NCI-H1694 treated with DMSO at 0.1 percent for 48 hours (cell line): Measurements from ENCODE around the gene GRWD1.
"Not testable (repeated sequence)": the region's sequence is repeated elsewhere in the genome, so short reads cannot be mapped to it uniquely, and the experiment has no call there.

Experiments
- DNase-seq: peaks from one replicate; lab custom pipeline; 2025; lab: John Stamatoyannopoulos, UW

GRWD1 gene

DNA sequence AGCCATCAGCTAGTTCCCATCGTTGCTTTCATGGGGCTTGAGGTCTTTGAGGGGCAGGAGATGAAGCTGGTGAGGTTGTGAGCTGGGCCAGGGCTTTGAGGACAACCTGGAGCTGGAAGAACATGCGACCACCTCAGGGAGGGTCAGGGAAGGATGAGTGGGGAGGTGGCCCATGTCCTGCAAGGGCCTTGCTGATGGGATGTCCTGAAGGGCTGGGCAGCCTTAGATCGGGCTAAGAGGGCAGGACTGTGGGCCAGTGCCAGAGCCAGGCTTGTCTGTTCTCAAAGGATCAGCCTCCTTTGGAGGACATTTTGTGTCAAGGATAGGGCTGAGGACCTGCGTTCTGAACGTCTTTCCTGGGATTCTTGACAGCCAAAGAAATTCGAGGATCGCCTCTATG is 33.9 kb downstream of the GRWD1 start:
- DNase-seq, result no peak

DNA sequence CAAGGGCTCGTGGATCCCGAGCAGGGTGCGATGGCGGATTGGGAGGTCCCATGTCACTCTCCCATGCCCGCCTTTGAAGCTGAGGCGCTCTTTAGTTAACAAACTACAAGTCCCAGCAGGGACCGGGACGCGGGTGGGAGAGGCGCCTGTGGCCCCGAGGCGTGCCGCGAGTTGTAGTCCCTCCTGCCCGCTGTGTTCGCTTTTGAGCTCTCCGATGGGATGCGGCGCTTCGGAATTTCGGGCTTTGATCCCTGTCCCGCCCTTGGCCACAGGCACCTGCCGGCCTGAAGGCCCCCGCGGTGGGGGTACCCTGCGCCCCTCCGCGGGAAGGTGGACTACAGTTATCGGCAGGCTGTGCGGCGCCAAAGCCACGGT is 34.4 kb downstream of the GRWD1 start:
- no peak for DNase-seq

DNA sequence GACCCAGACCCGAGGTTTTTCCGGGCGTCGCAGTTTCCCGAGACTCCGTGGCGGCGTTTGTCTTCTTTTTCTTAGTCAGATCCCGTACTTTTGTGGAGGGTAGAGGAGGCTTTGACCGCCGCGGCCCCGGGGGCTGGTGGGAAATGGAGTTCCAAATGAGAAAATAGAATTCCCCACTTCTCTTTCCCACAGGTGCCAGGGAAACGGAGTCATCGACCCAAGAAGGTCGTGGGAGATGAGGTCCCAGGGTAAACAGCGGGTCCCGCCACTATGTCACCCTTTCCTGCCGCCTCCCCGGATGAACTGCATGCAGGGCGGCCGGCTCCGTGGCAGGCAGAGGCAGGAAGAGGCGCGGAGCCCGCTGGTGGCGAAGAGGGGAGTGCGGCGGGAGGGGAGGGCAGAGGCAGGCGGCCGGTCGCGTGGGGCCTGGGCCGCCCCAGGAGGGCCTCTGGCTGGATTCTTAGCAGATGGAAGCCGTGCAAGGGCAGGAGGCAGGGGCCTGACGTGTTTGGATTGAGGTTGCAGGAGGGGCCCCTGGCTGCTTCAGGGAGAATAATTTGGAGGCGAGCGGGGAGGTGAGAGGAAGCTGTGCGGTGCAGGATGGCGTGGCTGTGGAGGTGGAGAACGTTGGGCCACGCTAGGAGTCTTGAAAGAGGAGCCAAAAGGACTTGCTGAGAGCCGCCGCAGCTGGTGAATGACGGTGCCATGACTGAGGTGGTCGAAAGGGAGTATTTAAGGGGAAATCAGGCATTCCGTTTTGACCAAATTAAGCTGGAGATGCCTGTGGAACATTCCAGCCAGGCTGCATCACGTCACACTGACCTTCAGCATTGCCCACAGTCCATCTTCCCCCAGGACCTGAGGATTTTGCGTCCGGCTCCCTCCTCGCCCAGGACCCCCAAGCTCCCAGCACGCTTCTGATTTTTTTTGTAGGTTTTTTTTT is 35.0 kb downstream of the GRWD1 start:
- no peak for DNase-seq

DNA sequence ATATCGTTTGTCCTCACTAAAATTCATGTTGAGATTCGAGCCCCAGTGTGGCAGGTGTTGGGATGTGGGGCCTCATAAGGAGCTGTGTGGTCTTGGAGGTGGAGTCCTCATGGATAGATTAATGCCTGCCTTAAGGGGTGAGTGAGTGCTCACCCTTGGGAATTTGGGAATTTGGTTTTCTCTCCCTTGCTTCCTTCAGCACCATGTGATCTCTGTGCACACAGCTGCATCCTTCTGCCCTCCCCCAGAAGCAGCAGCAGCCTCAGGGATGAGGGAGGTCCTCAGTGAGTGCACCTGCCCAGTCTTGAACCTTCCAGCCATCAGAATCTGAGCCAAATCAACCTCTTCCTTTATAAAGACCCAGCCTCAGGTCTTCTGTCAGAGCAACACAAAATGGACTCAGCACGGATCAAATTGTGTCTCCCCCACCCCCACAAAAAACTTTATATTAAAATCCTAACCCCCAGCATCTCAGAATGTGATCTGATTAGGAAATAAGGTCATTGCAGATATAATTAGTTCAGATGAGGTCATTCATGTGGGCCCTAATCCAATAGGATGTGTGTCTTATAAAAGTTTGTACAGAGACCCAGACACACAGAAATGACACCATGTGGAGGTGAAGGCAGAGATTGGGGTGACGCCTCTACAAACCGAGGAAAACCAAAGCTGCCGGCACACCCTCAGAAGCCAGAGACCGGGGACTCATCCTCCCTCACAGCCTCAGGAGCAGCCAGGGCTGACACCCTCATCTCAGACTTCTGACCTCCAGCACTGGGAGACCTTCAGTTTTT is 36.3 kb downstream of the GRWD1 start:
- no peak for DNase-seq

DNA sequence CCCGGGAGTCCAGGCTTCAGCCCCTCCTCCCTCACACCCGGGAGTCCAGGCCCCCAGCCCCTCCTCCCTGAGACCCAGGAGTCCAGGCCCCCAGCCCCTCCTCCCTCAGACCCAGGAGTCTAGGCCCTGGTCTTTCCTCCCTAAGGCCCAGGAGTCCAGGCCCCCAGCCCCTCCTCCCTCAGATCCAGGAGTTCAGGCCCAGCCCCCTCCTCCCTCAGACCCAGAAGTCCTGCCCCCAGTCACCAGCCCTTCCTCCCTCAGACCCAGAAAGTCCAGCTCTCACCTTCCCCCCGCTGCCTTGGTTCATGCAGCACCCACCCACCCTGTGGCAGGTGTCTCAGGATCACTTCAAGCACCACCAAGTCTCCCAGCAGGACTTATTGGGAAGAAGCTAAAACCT is 37.5 kb downstream of the GRWD1 start:
- DNase-seq, result no peak

DNA sequence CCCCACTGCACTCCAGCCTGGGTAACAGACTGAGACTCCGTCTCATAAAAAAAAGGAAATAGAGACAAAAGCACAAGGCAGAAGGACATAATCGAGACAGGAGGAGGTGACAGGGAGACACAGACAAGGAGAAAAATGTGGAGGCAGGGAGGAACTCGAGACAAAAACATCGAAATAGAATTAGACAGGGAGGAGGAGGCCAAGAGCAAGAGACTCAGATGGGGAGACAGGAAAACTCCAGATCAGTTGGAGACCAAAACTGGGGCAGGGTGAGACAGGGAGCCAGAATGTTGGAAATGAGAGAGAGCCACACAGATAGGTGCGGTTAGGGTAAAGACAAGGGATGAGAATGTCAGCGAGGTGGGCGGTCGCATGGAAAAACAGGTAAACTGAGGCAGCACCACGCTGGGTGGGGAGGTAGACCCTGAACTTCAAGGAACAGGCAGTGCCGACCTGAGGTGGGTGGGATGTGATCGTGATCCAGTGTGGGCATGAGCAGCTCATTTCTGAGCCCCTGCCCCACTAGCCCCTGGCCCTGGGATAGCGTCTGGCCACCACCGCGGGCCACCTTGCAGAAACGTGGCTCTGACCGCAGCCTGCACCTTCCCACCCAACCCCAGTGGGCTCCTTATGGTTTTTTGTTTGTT is 38.6 kb downstream of the GRWD1 start:
- no peak for DNase-seq

DNA sequence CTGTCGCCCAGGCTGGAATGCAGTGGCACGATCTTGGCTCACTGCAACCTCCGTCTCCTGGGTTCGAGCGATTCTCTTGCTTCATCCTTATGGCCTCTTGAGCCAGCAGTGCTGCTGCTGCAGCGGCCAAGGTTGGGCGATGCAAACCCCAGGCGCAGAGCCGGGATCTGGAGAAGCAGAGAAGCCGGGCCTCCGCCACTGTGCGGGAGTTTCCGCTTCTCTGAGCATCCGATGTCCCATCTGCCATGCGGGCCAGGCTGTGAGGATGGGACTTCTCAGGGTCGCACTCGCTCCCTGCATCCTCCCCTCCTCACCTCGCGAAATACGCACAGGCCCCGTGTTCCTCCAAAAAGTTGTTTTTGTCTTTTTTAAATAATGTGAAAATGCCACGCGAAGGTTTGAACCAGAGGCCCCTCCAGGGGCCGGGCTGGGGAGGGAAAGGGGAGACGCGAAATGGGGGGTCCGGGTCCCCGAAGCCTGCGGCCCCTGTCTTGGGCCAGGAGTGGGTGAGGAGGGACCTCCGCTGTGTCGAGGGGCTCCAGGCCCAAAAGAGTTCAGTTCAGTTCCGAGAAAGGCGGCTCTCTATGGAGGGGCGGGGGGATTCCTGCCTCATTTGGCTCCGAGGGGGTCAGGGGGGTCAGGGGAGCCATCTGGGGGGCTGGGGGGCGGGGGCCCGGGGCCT is 39.3 kb downstream of the GRWD1 start:
- no peak for DNase-seq

DNA sequence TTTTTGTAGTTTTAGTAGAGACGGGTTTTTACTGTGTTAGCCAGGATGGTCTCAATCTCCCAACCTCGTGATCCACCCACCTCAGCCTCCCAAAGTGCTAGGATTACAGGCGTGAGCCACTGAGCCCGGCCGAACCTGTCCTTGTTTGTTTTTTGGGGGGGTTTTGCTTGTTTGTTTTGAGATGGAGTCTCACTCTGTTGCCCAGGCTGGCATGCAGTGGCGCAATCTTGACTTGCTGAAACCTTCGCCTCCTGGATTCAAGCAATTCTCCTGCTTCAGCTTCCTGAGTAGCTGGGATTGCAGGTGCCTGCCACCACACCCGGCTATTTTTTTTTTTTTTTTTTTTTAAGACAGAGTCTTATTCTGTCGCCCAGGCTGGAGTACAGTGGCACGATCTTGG is 40.9 kb downstream of the GRWD1 start:
- DNase-seq, result not testable (repeated sequence)

DNA sequence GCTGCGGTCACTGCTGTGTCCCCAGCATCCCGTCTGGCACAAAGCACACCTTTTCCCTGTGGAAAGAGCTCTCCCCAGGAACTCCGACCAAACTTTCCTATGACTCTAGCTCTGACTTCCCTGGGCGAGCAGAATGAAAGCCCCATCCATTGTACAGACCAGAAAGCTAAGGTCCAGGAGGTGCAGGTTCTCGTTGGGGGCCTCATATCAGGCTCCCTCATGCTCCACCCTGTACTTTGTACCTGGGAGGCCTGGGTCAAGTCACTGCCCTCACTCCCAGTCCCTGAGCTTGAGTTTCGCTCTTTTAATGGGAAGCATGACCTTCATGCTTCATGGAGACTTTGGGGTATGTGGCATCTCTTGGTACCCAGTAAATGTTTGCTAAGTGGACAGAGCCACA is 41.8 kb downstream of the GRWD1 start:
- DNase-seq, result no peak

DNA sequence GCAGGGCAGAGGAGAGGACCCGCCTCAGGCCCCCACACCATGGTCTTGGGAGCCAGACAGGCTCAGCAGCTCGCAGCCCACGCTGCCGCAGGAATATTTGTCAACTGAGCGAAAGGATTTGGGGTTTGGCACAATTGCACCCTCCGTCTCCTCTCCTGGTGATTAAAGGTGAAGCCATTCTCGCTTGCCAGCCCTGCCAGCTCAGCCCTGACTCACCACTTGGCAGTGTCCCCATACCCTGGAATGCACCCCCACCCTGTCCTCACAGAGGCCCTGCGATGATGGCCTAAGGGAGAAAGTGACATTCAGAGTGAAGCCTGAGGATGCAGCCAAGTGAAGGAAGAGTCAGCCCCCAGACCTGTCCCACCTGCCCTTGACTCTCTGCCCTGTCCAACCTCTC is 42.2 kb downstream of the GRWD1 start:
- DNase-seq, result no peak

DNA sequence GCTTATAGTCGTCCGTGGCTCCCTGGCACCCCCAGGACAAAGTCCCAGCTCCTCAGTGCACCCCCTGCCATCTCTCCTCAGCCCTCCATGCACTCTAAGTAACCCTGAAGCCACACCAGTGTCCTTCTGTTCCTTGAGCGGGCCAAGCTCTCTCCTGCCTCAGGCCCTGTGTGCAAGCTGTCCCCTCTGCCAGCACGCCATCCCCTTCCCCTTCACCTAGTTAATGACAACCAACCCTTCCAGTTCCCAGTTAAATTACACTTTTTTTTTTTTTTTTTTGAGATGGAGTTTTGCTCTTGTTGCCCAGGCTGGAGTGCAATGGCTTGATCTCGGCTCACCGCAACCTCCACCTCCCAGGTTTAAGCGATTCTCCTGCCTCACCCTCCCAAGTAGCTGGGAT is 42.7 kb downstream of the GRWD1 start:
- DNase-seq, result not testable (repeated sequence)

DNA sequence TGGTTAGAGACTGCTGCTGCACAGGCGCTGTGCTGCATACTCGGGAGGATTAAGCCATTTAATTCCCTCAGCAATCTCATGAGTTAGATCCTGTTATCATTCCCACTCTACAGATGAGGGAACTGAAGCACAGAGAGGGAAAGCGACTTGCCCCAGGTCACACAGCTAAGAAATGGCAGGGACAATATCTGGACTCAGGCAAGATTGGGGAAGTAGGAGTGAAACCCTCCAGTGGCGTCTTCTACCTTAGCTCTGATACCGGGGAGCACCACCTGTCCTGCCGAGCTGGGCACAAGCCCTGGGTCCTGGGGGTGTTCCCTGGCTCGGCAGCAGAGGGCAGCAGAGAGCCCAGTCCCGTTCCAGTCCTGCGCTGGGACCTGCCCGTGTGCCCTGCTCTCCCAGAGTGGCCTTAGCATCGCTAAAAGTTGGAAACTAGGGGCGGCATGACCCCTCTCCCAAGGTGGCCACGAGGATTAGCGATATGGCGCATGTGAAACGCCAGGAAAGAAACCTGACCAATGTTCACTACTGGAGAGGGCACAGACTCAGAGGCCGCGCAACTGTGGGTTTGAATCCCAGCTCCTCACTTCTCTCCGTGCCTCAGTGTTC is 43.9 kb downstream of the GRWD1 start:
- peak; percentile 18 for DNase-seq

DNA sequence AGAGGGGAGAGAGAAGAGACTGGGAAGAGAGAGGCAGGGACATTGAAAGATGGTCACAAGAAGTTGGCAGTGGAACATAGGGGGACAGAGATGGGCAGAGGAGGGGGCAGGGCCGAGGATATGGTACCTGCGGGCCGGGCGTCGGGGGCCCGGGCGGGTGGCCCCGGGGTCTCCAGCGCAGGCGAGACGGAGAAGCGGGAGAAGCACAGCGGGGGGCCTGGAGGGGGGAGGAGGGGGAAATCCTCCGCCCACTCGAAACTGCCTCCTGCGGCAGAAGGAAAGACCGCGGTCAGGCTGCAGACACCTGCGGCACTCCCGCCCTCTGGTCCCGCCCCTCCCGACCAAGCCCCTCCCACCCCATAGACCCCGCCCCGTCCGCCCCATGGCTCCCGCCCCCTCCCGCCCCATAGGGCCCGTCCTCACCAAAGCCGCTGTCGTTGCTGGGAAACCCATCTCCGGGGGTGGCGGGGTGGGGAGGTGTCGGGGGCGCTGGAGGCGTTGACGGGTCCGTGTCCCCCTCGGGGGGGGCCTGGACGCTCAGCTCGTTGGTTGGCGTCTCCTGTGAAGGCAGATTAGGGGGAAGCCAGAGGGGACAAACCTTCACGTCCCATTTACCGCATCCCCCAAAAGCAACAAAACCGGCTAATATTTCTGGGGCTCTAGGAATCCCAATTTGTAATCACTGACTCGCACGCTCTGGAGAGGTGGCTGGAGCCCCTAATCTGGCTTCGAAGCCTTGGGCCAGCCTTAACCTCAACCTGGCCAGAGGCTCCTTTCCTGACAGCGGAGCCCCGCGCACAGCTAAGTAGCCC is 45.4 kb downstream of the GRWD1 start:
- no peak for DNase-seq

DNA sequence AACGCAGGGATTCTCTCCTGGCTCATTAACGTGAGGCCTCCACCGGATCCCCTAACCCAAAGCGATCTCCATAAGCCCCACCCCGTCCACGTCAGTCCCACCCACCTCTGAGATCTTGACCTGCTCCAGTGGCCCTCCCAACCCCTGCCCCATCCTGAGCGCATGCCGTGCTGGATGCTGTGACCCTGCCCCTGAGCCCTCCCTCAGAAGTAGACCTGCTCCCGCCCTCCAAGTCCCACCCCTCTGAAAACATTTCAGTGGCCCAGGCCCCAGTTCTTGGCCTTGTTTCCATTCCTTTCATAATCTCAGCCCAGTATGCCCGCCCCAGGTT is 46.0 kb downstream of the GRWD1 start:
- DNase-seq, result no peak

DNA sequence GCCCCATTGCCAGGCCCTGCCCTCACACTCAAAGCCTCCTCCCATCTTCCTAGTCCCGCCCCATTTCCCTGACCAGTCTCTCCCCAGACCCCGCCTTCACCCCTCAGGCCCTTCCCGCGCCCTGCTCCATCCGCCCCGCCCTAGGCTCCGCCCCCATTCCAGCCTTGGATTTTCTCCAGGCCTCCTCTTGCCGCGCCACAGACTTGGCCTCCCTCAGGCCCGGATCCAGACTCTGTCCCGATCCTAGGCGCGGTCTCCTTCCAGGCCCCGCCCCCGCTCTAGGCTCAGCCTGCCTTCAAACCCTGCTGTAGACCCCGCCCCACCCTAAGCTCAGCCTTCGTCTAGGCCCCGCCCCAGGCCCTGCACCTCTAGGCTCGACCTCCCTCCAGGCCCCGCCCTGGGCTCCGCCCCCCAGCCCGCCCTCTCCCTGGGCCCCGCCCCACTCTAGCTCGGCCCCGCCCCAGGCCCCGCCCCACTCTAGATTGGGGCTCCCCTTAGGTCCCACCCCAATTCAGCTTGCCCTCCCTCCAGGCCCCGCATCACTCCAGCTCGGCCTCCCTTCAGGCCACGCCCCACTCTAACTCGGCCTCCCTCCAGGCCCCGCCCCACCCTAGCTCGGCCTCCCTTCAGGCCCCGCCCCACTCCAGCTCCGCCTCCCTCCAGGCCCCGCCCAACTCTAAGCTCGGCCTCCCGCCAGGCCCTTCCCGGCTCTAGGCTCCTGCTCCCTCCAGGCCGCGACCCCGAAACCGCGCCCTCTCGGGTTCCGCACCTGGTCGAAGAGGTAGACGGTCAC is 47.3 kb downstream of the GRWD1 start:
- peak; percentile 74 for DNase-seq

DNA sequence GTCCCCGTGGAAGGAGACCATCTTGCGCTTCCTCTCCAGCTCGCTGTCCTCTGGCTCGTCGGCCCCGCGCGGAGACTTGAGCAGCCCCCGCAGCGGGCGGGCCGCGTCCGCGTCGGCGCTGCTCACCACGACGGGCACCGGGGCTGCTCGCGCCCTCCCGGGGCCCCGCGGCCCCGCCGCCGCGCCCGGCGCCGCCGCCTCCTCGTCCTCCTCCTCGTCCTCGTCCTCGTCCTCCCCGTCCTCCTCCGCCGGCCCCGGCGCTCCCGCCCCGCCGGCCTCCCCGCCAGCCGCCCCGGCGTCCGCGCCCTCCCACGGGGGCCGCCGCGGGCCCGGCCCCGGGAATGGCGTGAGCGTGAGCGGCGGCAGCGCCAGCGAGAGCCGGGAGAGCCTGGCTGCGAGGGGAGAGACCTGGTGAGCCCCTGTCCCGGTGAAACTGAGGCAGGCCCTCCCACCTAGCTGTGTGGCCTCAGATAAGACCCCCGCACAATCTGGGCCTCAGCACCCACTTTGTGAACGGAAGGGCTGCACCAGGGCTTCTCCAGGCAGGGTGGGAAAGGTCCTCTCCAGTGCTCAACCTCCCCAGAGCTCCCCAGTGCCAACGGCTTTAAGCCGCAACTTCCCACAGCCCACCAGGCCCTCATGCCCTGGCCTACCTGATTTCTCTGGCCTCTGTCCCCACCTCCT is 48.1 kb downstream of the GRWD1 start:
- no peak for DNase-seq

DNA sequence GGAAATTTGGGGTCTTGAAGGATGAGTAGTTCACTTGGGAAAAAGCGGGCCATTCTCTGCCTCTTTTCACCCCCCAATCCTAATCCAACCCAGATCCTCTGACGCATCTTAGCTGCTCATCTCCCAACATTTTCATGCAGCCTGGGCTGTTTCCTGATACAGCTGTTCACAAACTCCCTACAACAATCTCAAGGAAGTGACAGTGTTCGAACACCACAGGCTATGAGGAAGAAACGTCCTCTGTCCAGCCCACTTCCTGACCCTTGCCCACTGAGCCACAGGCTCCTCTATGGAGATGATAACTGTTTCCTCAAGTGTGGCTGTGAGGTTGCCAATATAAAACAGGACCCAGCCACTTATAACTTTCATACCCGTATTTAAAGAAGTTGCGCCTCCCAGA is 49.6 kb downstream of the GRWD1 start:
- DNase-seq, result no peak

DNA sequence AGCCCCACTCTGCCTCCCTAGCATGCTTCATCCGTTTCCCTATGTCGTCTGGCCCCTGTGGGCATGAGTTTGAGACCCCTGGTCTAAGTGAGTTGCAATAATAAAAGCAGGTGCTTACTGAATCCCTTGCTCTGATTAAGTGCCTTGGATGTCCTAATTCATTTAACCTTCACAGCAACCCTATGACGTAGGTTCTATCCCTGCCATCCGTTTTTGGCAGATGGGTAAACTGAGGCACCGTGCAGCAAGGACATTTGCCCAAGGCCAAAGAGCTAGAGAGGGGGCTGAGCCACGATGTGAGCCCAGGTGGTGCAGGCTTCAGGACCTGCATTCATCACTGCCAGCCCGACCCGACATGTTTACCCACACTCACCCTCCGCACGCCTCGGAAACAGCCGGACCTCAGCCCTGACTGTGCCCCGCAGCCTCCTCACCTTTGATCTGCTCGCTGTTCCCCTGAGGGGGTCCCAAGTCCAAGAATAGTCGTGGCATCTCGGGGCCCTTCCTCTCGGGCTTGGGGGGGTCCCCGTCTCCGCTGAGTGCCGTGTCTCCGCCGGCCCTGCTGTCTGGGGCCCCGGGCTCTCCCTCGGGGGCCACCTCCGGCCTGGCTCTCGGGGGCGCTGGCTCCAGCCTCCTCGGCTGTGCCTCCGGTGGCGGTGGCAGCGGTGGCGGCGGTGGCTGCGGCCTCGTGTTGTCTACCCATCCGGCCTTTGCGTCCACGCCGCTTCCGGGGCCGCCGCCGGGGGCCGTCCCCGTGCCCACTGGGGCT is 51.4 kb downstream of the GRWD1 start:
- DNase-seq, result no peak
